SK-N-SH (cell line): ENCODE results near the gene ASTN2.

Experiments used
- FOXM1 ChIP-seq: IDR thresholded peaks from 2 replicates; pipeline ENCODE4 v1.4.0; 2012; ENCODE audit warnings: low read depth, mild to moderate bottlenecking
- JUND ChIP-seq: IDR thresholded peaks from 2 replicates; pipeline ENCODE4 v1.4.0; 2012
- MEF2A ChIP-seq: IDR thresholded peaks from 2 replicates; pipeline ENCODE4 v1.4.0; 2012; ENCODE audit warnings: low read depth, borderline replicate concordance
- RCOR1 ChIP-seq: fragments of 150-350 bp; IDR thresholded peaks from 2 replicates; pipeline ENCODE4 v1.6.1; 2017; ENCODE audit warnings: antibody characterized with exemption, low read length
- TF ChIP-seq, protein P1 (sequence below): fragments of 200-600 bp; sonication (generic); IDR thresholded peaks from 2 replicates; pipeline ENCODE4 v1.6.1; 2017; ENCODE audit warnings: antibody characterized with exemption, mild to moderate bottlenecking, moderate library complexity
- TF ChIP-seq, protein P2 (sequence below): IDR thresholded peaks from 2 replicates; pipeline ENCODE4 v1.6.1; 2012; ENCODE audit warnings: mild to moderate bottlenecking, low read depth, low read length, moderate library complexity

DNA sequence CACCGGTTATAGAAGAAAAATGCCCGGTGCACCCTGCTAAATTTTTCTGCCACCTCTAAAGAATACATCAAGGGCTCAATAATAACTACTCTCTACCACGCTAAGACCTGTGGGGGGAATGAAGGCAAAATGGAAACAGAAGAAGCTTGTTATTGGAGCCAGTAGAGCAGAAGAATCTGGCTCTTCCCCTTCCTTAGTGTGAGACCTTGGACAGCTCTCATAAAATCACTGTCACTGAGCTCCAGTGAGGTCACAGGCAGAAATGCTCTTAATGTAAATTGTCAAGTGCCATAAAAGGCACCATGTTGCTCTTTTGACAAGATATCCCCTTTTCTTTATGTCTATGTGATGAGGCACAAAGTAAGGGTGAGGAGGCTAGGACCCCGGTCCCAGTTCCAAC is 74.4 kb downstream of the ASTN2 start:
- TF ChIP-seq, protein P1, sequence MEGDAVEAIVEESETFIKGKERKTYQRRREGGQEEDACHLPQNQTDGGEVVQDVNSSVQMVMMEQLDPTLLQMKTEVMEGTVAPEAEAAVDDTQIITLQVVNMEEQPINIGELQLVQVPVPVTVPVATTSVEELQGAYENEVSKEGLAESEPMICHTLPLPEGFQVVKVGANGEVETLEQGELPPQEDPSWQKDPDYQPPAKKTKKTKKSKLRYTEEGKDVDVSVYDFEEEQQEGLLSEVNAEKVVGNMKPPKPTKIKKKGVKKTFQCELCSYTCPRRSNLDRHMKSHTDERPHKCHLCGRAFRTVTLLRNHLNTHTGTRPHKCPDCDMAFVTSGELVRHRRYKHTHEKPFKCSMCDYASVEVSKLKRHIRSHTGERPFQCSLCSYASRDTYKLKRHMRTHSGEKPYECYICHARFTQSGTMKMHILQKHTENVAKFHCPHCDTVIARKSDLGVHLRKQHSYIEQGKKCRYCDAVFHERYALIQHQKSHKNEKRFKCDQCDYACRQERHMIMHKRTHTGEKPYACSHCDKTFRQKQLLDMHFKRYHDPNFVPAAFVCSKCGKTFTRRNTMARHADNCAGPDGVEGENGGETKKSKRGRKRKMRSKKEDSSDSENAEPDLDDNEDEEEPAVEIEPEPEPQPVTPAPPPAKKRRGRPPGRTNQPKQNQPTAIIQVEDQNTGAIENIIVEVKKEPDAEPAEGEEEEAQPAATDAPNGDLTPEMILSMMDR, result no peak
- TF ChIP-seq JUND, result no peak
- TF ChIP-seq RCOR1, result no peak
- TF ChIP-seq, protein P2, sequence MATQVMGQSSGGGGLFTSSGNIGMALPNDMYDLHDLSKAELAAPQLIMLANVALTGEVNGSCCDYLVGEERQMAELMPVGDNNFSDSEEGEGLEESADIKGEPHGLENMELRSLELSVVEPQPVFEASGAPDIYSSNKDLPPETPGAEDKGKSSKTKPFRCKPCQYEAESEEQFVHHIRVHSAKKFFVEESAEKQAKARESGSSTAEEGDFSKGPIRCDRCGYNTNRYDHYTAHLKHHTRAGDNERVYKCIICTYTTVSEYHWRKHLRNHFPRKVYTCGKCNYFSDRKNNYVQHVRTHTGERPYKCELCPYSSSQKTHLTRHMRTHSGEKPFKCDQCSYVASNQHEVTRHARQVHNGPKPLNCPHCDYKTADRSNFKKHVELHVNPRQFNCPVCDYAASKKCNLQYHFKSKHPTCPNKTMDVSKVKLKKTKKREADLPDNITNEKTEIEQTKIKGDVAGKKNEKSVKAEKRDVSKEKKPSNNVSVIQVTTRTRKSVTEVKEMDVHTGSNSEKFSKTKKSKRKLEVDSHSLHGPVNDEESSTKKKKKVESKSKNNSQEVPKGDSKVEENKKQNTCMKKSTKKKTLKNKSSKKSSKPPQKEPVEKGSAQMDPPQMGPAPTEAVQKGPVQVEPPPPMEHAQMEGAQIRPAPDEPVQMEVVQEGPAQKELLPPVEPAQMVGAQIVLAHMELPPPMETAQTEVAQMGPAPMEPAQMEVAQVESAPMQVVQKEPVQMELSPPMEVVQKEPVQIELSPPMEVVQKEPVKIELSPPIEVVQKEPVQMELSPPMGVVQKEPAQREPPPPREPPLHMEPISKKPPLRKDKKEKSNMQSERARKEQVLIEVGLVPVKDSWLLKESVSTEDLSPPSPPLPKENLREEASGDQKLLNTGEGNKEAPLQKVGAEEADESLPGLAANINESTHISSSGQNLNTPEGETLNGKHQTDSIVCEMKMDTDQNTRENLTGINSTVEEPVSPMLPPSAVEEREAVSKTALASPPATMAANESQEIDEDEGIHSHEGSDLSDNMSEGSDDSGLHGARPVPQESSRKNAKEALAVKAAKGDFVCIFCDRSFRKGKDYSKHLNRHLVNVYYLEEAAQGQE, result no peak
- TF ChIP-seq MEF2A, result no peak
- TF ChIP-seq FOXM1, result no peak
